Medulla oblongata (tissue), 1 donor: ENCODE results near the gene CCDC15.
"Not testable (repeated sequence)": the region's sequence is repeated elsewhere in the genome, so short reads cannot be mapped to it uniquely, and the experiment has no call there.

Source experiments
- DNase-seq: peaks from one replicate; pipeline ENCODE4 v3.0.0-alpha.2; 2015; ENCODE audit errors: extremely low spot score

CCDC15 gene

DNA sequence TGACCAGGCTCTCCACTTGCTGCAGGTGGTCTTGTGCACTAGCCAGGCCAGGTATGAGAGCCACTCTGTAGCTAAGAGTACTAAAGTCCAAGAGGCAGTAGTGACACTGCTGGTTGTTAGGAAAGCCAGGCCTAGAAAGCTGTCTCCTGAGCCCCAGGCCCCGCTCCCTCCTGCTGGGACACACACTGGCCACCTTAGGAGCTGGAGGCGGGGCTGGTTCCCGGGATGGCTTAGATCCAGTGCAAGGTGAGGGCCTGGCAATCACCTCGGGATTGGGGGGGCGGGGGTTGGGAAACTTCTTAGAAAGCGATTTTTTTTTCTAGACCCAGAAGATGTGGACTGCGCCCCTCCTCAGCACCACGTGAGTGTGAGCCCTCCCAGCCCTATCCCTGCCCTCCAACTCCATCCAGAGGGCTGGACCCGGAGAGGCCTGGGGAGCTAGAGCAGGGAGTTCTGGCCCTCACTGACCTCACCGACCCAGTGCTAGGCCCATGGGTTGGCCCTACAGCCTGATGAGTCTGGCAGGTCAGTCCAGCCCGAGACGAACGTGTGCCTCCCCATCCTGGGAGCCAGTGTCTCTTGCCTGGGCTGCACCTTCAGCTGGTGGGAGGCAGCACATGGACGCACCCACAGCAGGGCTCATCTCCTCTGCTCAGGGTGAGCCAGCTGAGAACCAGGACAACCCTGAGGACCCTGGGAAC lies 127.2 kb downstream of the CCDC15 start:
- DNase-seq = no peak

DNA sequence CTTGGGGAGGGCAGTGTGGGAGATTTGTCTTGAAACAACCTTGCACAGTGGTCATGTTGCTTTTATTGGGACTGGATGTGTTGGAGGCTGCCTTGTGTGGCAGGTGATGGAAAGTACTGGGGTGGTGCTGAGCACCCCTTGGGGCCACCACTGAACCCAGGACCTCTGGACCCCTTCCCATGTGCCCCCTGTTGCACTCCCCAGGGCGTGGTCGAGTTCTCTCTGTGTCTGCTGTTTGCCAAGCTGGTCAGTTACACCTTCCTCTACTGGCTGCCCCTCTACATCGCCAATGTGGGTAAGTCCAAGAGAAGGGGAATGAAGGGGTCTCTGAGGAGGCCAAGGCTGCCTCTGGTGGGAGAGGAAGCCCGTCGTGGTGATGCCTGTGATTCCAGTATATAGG lies 128.0 kb downstream of the CCDC15 start:
- DNase-seq = no peak

DNA sequence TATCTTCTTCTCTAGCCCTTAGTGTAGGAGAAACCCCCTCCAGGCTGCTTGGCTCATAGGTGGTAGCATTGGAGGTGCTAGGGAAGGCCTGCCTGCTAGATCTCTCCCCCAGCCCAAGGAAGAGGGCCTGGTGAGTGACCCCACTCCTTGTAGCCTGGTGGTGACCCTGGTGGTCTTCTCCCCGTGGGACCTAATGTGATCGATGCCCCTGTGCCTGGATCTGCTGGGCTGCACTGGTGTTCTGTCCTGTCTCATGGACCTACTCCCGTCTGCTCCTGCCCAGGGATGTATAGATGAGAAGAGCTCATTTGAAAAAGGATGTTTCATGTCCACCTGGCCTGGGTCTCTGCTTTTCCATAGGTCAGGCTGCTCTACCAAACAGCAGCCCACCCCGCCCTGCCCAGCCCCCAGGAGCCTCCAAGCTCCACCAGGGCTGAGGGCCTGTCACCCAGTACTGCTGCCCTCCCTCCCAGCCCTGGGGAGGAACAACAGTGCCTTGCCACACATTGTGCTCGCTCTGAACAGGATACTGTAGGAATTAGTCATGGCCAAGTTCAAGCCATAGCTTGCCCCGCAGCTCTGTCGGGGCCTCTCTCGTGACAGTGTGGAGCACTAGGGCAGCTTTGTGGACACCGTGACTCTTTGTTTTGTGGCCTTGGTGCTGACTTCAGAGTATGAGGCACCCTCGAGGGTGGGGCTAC lies 128.8 kb downstream of the CCDC15 start:
- no peak for DNase-seq

DNA sequence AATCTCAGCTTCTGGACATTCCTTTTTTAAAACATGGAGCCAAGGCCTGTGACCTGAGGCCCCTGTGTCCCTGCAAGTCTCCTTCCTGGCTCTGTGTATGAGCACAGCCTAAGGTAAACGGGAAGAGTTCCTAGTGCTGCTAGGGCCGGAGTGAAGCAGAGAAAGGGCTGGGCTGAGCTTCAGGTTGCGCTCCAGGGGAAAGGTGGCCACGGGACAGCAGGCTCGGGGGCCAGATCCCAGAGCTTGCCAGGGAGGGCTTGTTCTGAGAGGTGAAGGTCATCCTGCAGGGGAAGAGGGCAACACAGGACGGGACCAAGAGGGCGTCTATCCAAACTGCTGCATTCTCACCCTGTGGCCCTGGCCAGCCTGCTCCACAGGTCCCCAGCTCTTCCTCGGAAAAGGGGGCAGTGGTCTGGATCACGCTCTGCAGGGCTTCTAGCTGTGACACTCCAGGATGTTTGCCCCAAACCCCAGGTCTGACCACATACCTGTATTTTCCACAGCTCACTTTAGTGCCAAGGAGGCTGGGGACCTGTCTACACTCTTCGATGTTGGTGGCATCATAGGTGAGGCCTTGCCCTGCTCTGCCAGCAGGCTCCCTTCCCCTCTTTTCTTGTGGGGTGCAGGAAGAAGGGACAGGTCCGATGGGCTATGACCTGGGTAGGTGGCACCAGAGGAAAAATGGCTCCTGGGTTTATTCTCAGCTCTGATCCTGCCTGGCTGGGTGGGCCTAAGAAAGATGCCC lies 129.5 kb downstream of the CCDC15 start:
- no peak for DNase-seq

GRCh38 chr11:125084057-125084416 lies 130.0 kb downstream of the CCDC15 start:
- no peak for DNase-seq

DNA sequence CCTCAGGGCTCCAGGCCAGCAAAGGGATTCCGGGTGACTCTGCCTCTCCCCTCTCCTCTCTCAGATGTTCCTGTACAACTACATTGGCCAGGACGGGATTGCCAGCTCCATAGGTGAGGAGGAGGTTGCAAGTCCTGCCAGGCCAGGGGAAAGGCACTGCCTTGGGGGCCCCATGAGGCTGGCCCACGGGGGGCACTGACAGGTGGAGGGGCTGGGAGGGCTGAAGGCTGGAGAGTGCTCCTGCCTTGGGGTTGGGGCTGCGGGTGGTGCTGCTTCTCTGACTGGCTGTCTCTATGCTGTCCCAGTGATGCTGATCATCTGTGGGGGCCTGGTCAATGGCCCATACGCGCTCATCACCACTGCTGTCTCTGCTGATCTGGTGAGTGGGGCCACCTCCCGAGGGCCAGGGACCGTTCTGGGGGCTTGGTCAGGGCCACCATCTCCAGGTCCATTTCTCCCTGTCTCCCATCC lies 130.8 kb downstream of the CCDC15 start:
- no peak for DNase-seq

GRCh38 chr11:125085301-125086081 lies 131.5 kb downstream of the CCDC15 start:
- no peak for DNase-seq

DNA sequence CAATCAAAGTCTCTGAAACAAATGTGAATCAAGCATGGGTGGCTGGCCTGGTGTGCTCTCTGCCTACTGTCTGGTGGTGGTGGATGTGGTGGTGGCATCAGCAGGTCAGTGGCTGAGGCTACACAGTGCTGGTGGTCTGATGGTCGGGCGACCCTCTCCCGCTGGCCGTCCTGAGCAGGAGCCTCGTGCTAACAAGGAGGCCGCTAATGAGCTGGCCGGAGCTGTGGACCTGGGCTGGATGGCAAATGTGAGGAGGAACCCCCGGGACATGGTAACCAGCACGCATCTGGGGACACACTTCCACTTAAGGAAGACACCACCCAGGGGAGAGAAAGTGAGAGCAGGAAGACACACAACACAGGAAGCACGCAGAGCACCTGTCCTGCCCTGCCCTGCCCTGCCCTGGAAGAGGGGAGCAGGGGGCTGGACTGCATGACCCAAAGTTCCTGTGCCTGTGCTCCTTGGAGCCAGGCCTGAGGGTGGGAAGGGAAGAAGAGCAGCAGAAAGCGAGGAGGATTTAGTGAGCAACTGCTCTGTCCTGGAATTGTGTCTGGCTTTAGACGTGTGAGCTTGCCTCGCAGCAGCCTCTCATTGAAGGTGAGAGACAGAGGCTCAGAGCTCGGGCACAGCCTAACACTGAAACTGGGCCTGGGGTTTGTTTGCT lies 132.8 kb downstream of the CCDC15 start:
- DNase-seq = no peak

DNA sequence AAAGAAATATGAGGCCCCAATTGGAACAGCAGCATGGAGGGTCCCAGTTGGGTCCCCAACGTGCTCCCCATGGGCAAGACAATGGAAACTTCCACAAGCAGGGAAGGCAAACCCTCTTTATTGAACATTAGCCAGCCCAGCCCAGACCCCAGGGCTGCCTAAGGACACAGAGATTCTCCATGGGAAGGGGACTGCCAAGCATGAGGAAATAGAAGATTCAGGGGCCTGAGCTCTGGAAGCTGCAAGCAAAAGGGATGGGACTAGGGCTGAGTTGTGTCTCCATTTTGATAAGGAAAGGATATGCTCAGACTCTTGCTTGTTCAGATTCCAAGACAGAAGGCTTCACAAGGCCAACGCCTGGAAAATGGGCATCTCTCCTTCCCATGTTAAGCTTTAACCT lies 134.1 kb downstream of the CCDC15 start:
- no peak for DNase-seq

DNA sequence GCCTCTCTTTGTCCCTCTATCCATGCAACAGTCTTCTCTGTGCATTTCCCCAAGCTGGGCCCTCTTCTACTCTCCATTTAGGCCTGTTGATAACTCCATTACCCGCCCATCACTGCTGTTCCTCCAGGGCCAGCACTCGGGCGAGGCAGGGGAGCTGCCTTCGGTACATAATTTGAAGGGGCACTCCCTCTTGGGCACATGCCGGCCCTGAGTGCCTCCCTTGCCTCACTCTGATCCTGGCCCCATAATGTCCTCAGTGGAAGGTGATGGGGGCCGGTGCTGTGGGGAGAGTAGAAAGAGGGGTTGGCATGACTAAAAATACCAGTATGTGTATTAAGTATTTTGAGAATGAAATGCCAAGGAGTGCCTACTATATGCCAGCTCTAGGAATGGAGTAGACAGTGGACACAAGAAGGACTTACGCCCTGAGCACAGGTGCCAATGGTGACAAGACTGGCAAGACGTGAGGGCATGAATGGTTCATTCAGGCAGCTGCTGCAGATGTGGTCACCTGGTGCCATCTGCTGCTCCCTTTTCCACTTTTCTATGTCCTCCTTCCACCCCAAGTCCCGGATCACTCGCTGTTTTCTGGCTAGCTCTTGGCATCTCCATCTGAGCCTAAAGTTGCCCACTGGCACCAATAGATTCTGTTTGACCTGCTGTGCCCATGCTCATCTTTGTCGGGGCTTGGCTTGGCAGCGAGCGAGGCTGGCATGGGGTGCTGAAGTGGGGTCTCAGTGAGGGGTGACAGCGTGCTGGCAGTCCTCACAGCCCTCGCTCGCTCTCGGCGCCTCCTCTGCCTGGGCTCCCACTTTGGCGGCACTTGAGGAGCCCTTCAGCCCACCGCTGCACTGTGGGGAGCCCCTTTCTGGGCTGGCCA lies 134.8 kb downstream of the CCDC15 start:
- no peak for DNase-seq

- not testable (repeated sequence) for DNase-seq
These were observed 135.5 kb downstream of the CCDC15 start for GRCh38 chr11:125089481-125089880.

GRCh38 chr11:125090151-125090550 lies 136.1 kb downstream of the CCDC15 start:
- DNase-seq = not testable (repeated sequence)

DNA sequence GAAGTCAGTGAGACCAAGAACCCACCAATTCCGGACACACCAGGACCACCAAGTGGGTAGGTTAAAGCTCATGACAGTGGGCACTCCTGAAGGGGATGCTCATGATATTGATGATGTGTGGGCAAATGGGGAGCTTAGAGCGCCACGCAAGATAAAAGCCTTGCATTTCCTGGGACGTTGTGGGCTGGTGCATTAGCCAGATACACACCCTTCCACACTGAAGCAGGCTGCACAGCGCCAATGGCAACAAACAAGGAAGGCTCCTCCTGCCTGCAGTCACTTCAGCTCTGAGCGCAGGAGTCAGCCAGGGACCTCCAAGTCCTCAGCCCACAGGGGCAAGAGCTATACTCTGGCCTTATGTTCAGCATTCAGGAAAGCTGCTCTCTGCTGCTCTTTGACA lies 136.8 kb downstream of the CCDC15 start:
- DNase-seq = no peak
